GM12892 (cell line): Measurements from ENCODE around the gene SUN1.

Source experiments
- POLR2A ChIP-seq: IDR thresholded peaks from 2 replicates; pipeline ENCODE4 v1.6.1; 2011; ENCODE audit warnings: low read depth, low read length, control low read depth
- POLR2AphosphoS5 ChIP-seq: IDR thresholded peaks from 2 replicates; pipeline ENCODE4 v1.6.1; 2011; ENCODE audit warnings: low read depth, low read length, control low read depth
- TAF1 ChIP-seq: IDR thresholded peaks from 2 replicates; pipeline ENCODE4 v1.6.1; 2011; ENCODE audit warnings: low read depth, mild to moderate bottlenecking, control low read depth, low read length, borderline replicate concordance

DNA sequence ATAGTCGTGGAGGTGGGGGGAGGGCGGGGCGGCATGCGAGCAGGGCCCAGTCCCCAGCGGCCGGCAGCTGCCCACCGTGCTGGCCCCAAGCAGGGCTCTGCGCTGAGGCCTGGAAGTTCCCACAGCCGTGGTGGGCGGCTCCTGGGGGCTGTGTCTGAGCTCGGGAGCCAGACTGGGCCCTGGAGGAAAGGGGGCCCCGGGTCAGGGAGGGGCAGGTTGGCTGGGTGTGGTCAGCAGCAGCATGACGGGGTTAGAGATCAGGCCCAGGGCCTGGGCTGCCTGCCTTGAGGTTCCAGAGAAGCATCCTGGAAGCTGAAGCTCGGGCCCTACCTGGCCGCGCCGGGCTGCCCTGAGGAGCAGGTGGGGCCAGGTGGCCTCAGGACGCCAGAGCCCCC is 66.2 kb downstream of the SUN1 start:
- no peak for TF ChIP-seq POLR2AphosphoS5
- no peak for TF ChIP-seq POLR2A
- TF ChIP-seq TAF1: no peak
